Hematopoietic multipotent progenitor cell treated with erythropoietin and hydrocortisone succinate and interleukin-3 and kit ligand, for 8 days (in vitro differentiated cells): ENCODE measurements around the gene AMDHD1.

ENCODE experiments used
- DNase-seq: peaks from one replicate; pipeline ENCODE4 v3.0.0-alpha.2; 2015

The AMDHD1 gene, protein sequence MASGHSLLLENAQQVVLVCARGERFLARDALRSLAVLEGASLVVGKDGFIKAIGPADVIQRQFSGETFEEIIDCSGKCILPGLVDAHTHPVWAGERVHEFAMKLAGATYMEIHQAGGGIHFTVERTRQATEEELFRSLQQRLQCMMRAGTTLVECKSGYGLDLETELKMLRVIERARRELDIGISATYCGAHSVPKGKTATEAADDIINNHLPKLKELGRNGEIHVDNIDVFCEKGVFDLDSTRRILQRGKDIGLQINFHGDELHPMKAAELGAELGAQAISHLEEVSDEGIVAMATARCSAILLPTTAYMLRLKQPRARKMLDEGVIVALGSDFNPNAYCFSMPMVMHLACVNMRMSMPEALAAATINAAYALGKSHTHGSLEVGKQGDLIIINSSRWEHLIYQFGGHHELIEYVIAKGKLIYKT

DNA sequence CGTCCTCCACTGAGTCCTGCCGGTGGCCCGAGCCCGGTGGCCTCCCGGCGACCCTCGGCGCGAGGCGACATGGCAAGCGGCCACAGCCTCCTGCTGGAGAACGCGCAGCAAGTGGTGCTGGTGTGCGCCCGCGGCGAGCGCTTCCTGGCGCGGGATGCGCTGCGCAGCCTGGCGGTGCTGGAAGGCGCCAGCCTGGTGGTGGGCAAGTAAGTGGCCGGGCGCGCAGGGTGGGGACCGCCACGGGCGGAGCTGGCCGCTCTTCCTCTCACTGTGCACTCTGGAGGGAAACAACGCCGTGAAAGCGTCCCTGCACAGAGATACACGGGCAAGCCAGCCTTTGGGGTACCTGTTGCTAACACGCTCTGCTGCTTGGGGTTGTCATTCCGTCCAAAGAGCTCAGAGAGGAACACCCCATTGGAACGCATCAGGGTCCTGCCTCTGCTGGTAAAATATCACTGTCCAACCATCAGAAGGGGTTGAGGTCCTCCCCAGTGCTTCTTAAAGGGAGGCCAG is at the start of gene AMDHD1:
TSS of gene AMDHD1 (plus strand) at position 2 of the 513 bp plus-strand sequence. CDS start at position 70, 68 bp downstream.
- peak; percentile 45 for DNase-seq

DNA sequence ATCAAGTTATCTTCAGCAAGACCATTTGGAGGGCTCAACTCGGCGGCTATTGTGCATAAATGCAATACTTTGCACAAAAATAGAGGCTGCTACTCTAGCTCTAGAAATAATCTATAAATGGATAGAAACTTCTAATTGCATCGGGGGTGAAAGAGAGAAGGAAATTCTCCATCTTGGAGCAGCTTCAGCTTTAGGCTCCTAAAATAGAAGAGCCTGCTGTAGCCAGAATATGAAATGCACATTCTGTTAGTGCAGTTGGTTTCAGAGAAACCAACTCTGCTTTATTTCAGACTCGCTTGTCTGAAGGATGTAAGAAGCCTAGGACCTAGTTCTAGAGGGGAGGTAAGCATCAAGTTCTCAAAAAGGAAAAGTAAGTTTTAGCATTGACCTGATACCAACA is 46.3 kb upstream of the AMDHD1 start:
- no peak for DNase-seq

DNA sequence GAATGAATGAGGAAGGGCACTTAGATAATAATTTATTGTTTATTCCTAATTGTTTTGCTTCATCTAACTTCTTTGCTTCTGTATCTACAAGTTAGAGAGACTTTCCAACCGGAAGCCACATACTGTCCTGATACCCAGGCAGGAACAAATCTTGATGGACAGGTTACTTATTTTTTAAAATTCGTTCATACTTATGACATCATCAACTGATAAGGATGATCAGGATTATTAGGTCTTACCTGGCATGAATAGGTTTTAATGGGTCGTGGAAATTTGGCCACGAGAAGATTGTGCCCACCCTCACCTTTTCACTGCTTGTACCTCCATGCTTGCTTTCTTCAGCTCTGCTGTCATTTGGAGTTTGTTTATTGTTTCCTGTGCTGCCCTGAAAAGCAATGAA is 45.0 kb upstream of the AMDHD1 start:
- no peak for DNase-seq

DNA sequence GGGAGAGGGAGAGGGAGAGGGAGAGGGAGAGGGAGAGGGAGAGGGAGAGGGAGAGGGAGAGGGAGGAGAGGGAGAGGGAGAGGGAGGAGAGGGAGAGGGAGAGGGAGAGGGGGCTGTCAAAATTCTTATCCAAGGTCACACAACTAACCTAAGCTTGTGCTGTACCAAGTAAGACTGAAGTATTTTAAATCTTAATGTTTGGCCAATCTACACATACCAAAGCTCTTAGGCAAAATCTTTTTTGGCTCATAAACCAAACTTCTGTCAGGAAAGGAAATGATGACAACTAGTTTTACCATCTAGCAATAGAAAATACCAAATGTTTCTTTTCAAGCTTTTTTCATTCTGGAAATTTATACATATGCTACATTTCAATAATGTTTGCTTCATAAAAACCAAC is 34.6 kb upstream of the AMDHD1 start:
- no peak for DNase-seq

DNA sequence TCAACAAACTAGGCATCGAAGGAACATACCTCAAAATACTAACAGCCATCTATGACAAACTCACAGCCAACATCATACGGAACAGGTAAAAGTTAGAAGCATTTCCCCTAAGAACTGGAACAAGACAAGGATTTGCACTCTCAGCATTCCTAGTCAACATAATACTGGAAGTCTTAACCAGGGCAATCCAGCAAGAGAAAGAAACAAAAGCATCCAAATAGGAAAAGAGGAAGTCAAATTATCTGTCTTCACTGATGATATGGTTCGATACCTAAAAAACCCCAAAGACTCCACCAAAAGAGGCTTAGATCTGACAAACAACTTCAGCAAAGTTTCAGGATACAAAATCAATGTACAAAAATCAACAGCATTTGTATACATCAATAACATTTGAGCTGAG is 33.3 kb upstream of the AMDHD1 start:
- no peak for DNase-seq

DNA sequence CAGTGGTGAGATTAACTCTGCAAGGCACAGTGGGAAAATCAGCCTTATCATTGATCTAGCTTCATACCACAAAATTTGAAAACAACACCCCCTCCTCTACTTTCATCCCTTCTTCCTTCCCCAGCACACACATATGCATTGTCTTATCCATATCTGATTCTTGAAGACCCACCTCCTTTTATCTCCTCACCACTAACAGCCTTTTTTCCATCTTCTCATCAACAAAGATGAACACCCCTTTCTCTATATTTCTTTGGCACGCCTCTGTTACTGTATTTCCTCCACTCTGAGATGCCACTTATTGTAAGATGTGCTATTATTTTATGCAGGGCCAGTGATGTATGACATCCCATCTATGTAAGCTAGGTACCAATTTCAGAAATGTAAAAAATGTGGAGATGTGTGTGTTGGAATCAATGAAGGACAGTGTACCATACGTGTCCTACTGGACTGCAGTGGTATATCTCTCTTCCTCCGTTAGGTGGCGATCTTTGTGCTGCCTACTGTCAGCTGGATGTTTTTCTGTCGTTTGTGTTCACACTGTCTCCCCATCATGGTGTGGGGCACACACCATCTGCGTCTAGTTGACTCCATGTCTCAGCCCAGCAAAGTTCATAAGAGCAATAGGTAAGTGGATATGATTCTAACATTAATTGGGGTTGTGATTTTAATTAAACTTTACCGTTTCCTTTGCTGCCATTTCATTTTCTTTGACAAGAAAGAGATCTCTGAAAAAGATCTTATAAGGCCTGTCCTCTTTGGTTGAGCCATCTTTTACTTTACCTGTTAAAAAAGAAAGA is 24.7 kb upstream of the AMDHD1 start:
- DNase-seq: peak; percentile 68

DNA sequence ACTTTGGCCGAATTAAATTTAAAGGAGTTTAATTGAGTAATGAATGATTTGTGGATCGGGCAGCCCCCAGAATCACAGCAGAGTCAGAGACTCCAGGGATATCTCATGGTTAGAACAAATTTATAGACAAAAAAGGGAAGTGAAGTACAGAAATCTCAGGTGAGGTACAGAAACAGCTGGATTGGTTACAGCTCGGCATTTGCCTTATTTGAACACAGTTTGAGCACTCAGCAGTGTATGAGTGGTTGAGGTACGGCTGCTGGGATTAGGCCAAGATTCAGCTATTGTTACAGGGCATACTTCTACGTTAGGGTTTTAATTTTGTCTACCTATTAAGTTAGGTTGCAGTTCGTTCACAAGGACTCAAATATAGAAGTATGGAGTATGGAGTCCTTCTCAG is 24.0 kb upstream of the AMDHD1 start:
- no peak for DNase-seq

DNA sequence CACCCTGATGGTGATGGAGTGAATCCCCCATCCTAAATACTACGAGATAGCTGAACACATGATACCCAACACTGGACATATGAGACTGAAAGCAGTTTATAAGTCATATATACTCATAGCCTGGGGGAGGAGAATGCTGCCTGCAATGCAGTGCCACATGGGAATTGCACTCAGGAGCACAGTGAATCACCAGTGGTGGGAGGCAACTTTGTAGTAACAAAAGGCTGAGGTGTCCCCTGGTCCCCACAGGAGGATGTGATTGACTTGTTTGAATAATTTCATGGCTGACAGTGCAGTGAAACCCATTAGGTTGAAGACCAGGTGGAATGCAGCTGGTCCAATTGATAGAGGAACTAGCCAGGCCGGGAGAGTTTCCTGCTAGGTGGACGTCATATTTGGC is 20.9 kb upstream of the AMDHD1 start:
- no peak for DNase-seq

DNA sequence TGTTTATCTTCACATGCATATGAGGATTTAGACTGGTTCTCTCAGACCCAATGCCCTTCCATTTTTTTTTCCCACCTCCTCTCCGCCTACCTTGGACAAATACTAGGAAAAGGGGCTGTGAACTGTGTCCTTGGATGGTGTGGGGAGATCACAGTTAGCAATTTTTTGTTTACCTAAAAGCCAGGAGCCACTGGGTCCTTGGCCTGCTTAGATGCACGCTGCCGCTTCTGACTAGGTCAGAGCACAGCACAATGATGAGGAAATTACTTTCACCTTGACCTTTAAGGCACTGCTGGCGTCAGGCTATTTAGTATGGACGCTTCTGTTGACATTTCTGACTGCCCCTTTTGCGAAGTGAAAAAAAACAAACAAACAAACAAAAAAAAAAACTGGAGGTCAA is 2.6 kb upstream of the AMDHD1 start:
- no peak for DNase-seq

DNA sequence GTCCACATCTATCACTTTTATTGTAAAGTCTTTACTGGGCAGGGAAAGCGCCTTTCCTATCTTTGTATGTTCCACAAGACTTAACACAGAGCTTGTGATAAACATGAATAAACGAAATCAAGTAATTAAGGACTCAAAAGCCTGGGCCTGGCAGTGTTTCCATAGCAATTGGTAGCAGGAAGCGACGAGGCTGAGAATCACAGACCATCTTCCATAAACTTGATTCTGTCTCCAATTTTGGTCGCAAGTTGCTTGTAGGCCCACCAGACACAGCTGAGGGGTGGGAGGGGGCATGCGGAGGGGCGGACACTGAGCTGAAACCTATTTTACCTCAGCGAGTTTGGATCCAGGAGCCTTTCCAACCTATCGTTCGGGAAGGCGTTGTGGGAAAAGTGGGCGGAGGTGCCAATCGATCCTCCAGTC is 1.0 kb upstream of the AMDHD1 start:
- peak; percentile 24 for DNase-seq

DNA sequence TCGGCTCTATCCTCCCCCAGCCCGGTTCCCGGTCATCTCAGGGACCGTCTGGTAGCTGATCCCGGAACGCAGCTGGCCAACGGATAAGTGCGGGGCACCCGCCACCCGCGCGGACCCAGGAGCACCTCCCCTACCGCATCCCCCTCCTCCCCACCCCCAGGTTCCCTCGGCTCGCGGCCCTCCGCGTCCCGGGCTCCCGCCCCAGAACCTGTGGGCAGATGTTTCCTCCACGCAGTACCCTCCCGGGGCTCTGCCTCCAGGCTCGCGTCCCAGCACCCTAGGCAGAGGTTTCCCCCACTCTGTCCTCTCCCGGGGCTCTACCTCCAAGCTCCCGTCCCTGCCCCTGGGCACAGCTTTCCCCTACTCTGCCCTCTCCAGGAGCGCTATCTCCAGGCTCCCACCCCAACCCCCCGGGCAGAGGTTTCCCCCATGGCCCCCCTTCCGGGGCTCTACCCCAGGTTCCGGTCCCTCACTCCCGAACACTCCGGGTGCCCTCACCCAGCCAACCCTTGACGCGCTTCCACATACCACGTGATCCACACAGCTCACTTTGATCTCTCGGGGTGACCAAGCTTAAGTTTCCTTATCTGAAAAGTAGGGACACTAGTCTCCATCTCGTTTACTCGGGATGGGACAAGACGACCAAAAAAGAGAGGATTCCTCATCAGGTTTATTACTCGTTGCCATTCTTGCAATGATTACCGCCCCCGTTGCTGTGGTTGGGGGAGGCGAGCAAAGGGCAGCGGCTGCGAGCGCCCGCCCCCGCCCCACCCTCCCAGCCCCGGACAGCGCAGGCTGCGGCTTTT is 404 bp upstream of the AMDHD1 start, which contains the start of gene CCDC38:
TSS of gene CCDC38 (minus strand) at position 91 of the 806 bp plus-strand sequence. CDS start 6,105 bp downstream, outside the sequence.
- peak; percentile 90 for DNase-seq

DNA sequence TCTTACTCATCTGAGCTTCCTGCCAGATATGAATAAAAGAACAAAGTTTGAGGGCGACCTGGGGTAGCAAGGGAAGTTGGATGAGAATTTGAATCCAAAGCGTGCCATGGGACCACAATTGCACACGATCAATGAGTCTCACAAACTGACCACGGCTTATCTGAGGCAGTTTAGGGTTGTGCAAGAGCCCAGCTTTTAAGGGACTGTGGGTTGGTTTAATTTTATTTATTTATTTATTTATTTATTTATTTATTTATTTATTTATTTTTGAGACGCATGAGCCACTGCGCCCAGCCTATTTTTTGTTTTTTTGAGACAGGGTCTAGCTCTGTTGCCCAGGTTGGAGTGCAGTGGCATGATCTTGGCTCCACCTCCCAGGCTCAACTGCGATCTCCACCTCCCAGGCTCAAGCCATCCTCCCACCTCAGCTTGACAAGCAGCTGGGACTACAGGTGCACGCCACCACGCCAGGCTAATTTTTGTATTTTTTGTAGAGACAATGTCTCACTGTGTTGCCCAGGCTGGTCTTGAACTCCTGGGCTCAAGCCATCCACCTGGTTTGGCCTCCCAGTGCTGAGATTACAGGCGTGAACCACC is 1.1 kb downstream of the AMDHD1 start:
- no peak for DNase-seq

DNA sequence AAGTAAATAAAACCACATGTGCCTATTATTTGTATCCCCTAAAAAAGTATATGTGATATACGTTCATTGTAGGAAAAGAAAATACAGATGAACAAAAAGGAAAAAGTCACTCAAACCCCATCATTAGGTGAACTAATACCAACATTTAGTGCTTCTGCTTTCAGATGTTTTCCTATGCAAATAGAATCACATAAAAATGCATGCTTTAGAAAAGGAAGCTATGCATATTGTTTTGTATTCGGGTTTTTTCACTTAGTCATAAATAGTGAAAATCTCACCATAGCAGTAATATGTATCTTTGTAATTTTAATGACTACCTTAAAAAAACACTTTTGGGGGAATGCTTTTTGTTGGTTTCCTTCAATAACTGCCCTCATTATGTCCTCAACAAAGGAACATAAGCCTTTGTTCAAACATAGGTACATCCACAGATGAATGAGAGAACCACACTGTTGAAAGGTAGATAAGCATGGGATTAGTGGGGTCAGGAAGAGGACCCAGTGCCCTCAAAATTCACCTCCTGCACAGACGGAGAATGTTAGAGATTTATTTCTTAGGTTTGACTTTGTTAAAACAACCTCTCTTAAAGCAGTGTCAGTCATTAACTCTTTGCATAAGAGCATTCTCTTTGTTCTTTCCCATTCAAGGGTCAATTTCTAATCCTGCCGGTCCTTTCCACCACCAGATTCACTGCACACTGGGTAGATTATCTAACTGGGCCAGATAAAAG is 6.5 kb downstream of the AMDHD1 start:
- DNase-seq: no peak

DNA sequence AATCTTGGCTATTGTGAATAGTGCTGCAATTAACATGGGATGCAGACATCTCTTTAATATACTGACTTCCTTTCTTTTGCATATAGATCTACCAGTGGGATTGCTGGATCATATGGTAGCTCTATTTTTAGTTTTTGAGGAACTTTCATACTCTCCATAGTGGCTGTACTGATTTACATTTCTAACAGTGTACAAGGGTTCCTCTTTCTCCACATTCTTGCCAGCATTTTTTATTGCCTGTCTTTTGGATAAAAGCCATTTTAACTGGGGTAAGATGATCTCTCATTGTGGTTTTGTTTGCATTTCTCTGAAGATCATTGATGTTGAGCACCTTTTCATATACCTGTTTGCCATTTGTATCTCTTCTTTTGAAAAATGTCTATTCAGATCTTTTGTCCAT is 8.4 kb downstream of the AMDHD1 start:
- DNase-seq: no peak

DNA sequence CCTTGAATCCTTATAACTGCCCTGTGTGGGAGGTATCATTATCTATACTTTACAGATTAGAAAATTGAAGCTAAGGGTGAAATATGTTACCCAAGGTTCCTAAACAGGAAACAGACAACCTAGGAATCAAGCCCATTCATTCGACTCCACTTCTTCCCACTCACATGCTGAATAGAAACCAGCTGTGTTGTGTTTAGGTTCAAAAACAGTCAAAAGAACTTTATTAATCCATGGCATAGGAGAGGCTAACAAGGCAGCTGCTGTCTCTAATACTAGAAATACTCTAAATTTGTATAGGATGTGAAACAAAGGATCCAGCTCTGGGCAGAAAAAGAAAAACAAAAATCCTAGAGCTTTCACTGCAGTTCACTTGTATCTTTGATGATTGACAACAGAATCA is 9.9 kb downstream of the AMDHD1 start:
- DNase-seq: no peak

DNA sequence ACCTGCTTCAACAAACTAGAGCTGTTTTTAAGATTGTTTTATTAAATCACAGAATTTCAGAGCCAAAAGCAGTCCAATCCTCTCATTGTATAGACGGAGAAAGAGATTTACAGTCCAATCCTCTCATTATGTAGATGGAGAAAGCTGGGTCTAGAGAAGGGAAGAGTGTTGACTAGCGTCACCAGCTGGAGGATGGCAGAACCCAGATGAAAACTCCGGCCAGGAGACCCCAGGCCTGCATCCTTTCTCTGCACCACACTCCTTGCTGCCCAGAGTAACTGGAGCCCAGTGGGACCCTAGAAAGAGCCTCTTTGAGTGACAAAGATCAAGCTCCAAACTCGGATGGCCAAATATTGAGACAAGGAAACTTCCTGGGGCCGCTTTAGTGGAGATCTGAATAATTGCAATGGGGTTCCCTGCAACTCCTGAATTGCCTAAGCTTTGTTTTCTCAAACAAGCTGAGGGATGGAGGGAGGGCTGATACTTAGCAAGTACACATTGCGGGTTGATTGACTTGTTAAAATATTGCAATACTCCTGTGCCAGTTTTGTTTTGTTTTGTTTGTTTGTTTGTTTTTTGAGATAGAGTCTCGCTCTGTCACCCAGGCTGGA is 12.5 kb downstream of the AMDHD1 start:
- no peak for DNase-seq

DNA sequence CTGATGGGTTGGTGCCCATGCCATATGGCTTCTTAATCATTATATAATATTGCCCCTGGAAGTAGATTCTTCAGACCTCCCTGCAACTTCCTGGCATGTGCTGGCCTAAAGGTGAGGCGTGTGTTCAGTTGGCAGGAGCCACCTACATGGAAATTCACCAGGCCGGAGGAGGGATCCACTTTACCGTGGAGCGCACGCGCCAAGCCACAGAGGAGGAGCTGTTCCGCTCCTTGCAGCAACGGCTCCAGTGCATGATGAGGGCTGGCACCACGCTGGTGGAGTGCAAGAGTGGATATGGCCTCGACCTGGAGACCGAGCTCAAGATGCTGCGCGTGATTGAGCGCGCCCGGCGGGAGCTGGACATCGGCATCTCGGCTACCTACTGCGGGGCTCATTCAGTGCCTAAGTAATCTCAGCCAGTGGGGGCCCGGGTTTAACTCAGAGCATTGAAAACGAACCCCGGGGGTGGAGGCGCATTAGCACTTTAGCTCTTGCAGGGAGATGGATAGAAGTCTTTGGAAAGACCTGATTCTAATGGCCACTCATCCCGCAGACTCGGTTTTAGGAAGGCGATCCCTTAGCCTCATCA is 13.5 kb downstream of the AMDHD1 start:
- DNase-seq: no peak

DNA sequence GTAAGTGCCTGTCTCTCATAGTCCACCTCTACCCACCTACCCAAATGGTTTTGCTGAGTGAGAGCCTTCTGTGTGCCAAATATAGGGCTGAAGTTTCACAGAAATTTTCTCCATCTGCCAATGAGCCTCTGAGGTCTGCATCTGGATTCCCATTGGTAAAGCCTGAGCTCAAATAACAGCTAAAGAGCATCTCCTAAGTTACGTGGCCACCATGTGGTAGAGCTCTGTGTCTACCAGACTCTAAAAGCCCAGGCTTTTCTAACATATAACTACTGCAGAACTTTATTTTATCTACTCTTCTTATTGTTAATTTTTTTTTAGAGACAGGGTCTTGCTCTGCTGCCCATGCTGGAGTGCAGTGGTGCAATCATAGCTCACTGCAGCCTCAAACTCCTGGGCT is 16.0 kb downstream of the AMDHD1 start:
- DNase-seq: peak; percentile 28

DNA sequence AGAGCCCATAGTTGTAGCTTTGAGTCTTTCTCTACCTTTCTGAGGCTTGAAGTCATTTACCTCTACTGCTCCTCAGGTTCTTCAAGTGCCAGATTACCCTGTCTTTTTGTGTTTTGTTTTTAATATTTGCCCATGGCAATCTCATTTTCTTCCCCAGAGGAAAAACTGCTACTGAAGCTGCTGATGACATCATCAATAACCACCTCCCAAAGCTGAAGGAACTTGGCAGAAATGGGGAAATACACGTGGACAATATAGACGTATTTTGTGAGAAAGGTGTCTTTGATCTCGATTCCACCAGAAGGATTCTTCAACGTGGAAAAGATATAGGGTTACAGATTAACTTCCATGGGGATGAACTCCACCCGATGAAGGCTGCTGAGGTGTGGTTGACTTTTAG is 17.1 kb downstream of the AMDHD1 start:
- DNase-seq: no peak

DNA sequence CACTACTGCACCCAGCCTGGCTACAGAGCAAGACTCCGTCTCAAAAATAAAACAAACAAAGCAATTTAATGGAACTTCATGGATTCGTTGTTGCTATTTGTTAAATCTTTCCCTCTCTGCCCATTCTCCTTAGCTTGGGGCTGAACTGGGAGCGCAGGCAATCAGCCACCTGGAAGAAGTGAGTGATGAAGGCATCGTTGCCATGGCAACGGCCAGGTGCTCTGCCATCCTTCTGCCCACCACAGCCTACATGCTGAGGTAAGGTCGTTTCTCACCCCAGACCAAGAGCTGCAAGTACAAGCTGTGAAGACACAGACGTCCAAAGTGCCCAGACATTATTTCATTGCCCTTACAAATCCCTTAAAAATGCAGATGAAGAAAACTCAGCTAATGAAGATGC is 19.1 kb downstream of the AMDHD1 start:
- DNase-seq: no peak

DNA sequence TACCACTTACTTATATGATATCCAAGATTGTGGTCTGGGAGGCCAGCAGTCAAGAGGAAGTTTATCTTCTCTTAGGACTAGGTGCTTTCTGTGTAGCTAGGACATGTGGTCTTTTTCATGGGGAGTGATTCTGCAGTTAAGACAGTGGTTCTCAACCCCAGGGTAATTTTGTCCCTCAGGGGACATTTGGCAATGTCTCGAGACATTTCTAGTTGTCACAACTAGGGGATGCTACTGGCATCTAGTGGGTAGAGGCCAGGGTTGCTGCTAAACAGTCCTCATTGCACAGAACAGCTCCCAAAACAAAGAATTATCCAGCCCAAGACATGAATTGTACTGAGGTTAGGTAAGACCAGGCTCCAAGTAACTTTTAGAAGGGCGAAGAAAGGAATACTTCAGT is 20.0 kb downstream of the AMDHD1 start:
- peak; percentile 35 for DNase-seq
